DND-41 (cell line): ENCODE measurements around the gene CHIC1.
"Not testable (repeated sequence)": the region's sequence is repeated elsewhere in the genome, so short reads cannot be mapped to it uniquely, and the experiment has no call there.

Experiments used
- ATAC-seq: fragments of 200-7000 bp; cut with Tn5 transposase; 3 replicates; pipeline ENCODE4 v1.9.1; 2021; ENCODE audit warnings: low read depth; ENCODE audit not compliant: insufficient read depth
- DNase-seq: peaks from one replicate; pipeline ENCODE4 v3.0.0-alpha.2; 2020
- H2AFZ ChIP-seq: 2 replicates; pipeline ENCODE4 v1.6.0; 2012; ENCODE audit warnings: low read depth, low read length
- H3K27ac ChIP-seq: 2 replicates; pipeline ENCODE4 v1.5.1; 2012; ENCODE audit warnings: low read length, inconsistent platforms
- H3K27me3 ChIP-seq: fragments of 200-600 bp; sonication (generic); 2 replicates; pipeline ENCODE4 v1.6.0; 2012; ENCODE audit warnings: low read length, mild to moderate bottlenecking, inconsistent platforms; ENCODE audit not compliant: insufficient read depth, poor library complexity
- H3K36me3 ChIP-seq: 2 replicates; pipeline ENCODE4 v1.5.1; 2012; ENCODE audit warnings: low read length, inconsistent platforms; ENCODE audit not compliant: insufficient read depth
- H3K4me1 ChIP-seq: 2 replicates; pipeline ENCODE4 v1.5.1; 2012; ENCODE audit warnings: mild to moderate bottlenecking, low read length; ENCODE audit not compliant: insufficient read depth
- H3K4me2 ChIP-seq: 2 replicates; pipeline ENCODE4 v1.6.0; 2012; ENCODE audit warnings: mild to moderate bottlenecking, moderate library complexity, low read length, inconsistent platforms; ENCODE audit not compliant: insufficient read depth
- H3K4me3 ChIP-seq, 2 experiments: fragments of 200-600 bp in 1 of 2; shearing (Covaris generic) in 1 of 2; 2 replicates each; pipeline ENCODE4 v1.5.1; 2012 to 2016; ENCODE audit warnings: inconsistent platforms in 2 of 2, low read length in 2 of 2, mild to moderate bottlenecking in 2 of 2, low read depth in 1 of 2, moderate library complexity in 1 of 2
- H3K79me2 ChIP-seq: 2 replicates; pipeline ENCODE4 v1.6.0; 2012; ENCODE audit warnings: low read length, inconsistent platforms; ENCODE audit not compliant: insufficient read depth
- H3K9ac ChIP-seq: 2 replicates; pipeline ENCODE4 v1.6.0; 2012; ENCODE audit warnings: low read depth, mild to moderate bottlenecking, inconsistent platforms, low read length, moderate library complexity
- H3K9me3 ChIP-seq: 2 replicates; pipeline ENCODE4 v1.5.1; 2012; ENCODE audit warnings: low read length, moderate library complexity, mild to moderate bottlenecking, inconsistent platforms; ENCODE audit not compliant: insufficient read depth, severe bottlenecking
- H4K20me1 ChIP-seq: 2 replicates; pipeline ENCODE4 v1.6.0; 2012; ENCODE audit warnings: low read length; ENCODE audit not compliant: insufficient read depth
- CTCF ChIP-seq: IDR thresholded peaks from 2 replicates; pipeline ENCODE4 v1.5.1; 2012; ENCODE audit warnings: borderline replicate concordance, low read length, moderate library complexity, mild to moderate bottlenecking; ENCODE audit not compliant: poor library complexity, severe bottlenecking; ENCODE audit errors: extremely low read depth
- EZH2 ChIP-seq: IDR thresholded peaks from 3 replicates; pipeline ENCODE4 v1.6.1; 2012; ENCODE audit warnings: borderline replicate concordance, low read depth, mild to moderate bottlenecking, moderate library complexity, low read length, inconsistent platforms; ENCODE audit not compliant: severe bottlenecking

The CHIC1 gene

GRCh38 chrX:73647212-73647611 is 84.2 kb downstream of the CHIC1 start:
- Histone ChIP-seq H3K36me3 (peaks cover 5% of the 10 kb centered on the region; the same call in 1 of the 2 replicates), H3K79me2 (no peaks in the 10 kb centered on the region), H3K4me2 (no peak overlapping the region), H3K4me3 (no peak overlapping the region), H3K4me1 (no peaks in the 10 kb centered on the region), H4K20me1 (no peaks in the 10 kb centered on the region), H3K27me3 (no peaks in the 10 kb centered on the region), H3K27ac (no peak overlapping the region), H2AFZ (no peak overlapping the region), H3K9me3 (no peaks in the 10 kb centered on the region), H3K9ac (no peak overlapping the region)
- no peak for DNase-seq
- no peak for TF ChIP-seq CTCF
- TF ChIP-seq EZH2 = no peak
- no peak for ATAC-seq

- ATAC-seq (no peak), DNase-seq (no peak)
- TF ChIP-seq CTCF (no peak), EZH2 (no peak)
- H3K27me3 ChIP-seq = no peaks in the 10 kb centered on the region
- no peaks in the 10 kb centered on the region for H3K9me3 ChIP-seq
- H3K9ac ChIP-seq = no peak overlapping the region
- no peaks in the 10 kb centered on the region for H4K20me1 ChIP-seq
- H3K4me2 ChIP-seq = no peak overlapping the region
- no peaks in the 10 kb centered on the region for H3K79me2 ChIP-seq
- no peak overlapping the region for H2AFZ ChIP-seq
- H3K4me1 ChIP-seq = no peaks in the 10 kb centered on the region
- no peak overlapping the region for H3K27ac ChIP-seq
- H3K4me3 ChIP-seq = no peak overlapping the region
- peaks cover 5% of the 10 kb centered on the region; the same call in 1 of the 2 replicates for H3K36me3 ChIP-seq
Measured at GRCh38 chrX:73647632-73648322, 84.8 kb downstream of the CHIC1 start.

GRCh38 chrX:73661322-73661721 is 98.3 kb downstream of the CHIC1 start:
- H3K9ac ChIP-seq, H3K27me3 ChIP-seq, ATAC-seq: not testable (repeated sequence)

GRCh38 chrX:73668779-73669178 is 105.8 kb downstream of the CHIC1 start:
- Histone ChIP-seq H3K4me3 (no peak overlapping the region), H2AFZ (no peak overlapping the region), H3K9ac (no peak overlapping the region), H3K27me3 (no peaks in the 10 kb centered on the region), H3K9me3 (peaks cover 6% of the 10 kb centered on the region), H3K4me2 (no peak overlapping the region), H3K79me2 (no peaks in the 10 kb centered on the region), H3K27ac (no peak overlapping the region), H3K4me1 (no peaks in the 10 kb centered on the region), H4K20me1 (no peaks in the 10 kb centered on the region), H3K36me3 (no peaks in the 10 kb centered on the region)
- DNase-seq (no peak), ATAC-seq (no peak)
- TF ChIP-seq CTCF (no peak), EZH2 (no peak)

More at GRCh38 chrX:73661322-73661721, 98.3 kb downstream of the CHIC1 start:
- H3K4me3 ChIP-seq, DNase-seq, H4K20me1 ChIP-seq, H3K4me2 ChIP-seq, H3K79me2 ChIP-seq, H3K9me3 ChIP-seq, H2AFZ ChIP-seq, H3K4me1 ChIP-seq, H3K36me3 ChIP-seq, H3K27ac ChIP-seq: not testable (repeated sequence)
